ENCODE data around the gene TAX1BP1.

The TAX1BP1 gene

DNA sequence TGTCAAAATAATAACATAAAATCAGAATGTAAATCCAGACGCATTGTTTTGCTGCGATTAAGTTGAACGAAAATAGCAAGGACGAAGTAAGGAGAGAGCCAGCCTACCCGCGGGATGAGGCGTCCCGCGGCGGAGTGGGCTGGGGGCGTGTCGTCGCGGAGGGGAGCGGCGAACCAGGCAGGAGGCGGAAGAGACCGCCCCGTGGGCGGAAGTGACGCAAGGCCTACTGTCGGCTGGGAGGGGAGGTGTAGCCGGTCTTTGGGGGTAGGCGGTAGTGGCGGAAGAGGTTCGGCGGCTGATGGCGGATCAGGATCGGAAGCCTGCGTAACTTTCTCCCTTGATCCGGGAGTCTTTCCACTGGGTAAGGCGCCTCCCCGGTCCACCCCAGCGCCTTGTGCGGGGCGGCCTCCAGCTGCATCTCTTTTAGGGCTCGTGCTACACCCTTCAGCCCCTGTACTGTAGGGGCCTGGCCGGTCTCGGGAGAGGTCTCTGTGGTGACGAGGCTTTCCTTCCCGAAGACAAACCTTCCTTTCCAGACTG is at the start of gene TAX1BP1:
TAX1BP1 (plus strand) TSS at position 254 of the 540 bp plus-strand sequence. CDS start 8,363 bp downstream, outside the sequence.
- peak; percentile 91 to 96 for DNase-seq (ENCODE audit: low read depth in 2 of 2)

DNA sequence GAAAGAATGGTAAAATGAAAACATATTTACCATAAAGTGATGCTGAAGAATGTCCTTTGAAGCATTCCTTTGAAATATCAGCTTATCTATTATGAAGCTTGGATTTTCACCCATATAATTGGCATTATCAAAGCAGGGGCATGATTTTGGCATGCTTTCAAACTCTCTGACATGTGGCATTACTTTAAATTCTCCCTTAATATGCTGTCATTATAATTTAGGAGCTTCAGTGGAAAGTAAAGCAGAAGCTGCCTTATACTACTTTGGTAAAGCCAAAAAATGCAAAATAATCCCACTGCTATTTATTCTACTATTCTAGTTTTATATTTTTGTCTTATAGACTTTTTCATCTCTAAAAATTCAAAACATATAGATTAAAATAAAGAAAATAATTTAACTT is 49.3 kb upstream of the TAX1BP1 start:
- no peak for DNase-seq (ENCODE audit: low read depth in 2 of 2)

DNA sequence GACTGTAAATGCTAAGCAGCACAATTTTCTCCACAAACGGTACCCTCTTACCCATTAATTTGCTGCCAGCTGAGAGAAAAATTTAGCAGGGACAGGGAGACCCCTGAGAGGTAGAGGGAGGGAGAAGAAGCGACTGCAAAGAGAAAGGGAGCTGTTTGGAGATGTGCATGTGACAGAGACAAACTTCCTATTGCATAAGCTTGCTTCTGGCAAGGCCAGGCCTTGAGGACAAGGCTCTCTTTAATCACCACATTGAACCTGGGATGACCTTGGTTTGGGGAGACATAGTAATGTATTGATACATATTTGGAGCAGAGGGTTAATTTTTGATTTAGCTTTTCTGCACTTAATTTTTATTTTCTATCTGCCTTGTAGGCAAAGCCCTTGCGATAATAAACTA is 46.2 kb upstream of the TAX1BP1 start:
- DNase-seq (ENCODE audit: low read depth in 2 of 2) = no peak

DNA sequence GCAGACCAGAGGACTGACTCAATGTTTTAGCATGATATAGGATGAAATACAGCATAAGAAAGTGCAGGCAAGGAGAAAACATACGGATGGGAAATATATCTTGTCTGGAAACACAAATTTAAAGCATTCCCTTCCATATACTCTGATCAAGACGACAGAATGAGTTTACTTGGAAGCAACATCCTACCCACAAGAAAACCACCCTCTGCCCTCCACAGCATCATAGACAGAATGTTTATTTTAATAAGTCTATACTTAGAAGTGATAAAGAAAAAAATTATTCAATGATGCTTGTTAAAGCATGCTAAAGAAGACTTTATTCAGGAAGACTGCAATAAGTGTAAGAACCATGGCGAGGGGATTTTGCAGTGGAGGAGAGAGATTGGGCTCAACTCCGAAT is 44.9 kb upstream of the TAX1BP1 start:
- no peak for DNase-seq (ENCODE audit: low read depth in 2 of 2)

DNA sequence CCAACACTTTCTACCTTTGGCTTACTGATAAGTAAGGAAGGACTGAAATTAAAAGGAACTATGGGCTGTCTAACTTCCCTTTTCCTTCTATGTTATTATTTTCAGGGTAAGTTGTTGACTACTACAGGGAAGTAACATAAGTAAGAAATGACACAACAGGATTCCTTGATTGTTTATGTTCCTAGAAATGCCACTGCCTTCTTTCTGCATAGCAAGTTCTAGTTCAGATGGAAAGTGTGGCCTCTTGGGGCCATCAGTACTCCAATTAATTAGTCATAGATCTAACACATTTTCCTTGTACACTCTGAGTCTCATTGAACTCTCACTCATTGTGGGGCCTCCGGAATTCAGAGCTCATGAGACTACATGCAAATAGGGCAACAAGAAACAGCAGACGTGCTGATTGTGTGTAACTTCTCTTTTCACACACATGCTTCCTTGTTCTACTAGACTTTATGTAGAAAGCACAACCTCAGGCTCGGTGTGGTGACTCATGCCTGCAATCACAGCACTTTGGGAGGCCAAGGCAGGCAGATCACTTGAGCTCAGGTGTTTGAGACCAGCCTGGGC is 42.0 kb upstream of the TAX1BP1 start:
- DNase-seq (ENCODE audit: low read depth in 2 of 2) = no peak

DNA sequence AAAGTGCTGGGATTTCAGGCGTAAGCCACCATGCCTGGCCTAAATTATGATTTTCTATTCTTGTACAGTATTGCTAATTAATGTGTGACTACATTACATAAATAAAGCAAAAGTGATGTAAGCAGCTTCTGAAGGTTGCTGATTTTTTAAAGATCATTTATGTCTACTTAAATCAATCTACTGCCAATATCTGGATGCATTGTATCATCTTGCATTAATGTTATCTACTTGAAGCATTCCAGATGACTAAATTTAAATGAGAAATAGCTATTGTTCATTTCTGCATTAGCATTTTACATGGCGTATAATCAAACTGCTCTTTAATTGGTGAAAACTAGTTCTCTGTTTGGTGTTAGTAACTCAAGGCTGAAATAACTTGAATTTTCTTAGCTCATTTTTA is 40.2 kb upstream of the TAX1BP1 start:
- no peak for DNase-seq (ENCODE audit: low read depth in 2 of 2)

DNA sequence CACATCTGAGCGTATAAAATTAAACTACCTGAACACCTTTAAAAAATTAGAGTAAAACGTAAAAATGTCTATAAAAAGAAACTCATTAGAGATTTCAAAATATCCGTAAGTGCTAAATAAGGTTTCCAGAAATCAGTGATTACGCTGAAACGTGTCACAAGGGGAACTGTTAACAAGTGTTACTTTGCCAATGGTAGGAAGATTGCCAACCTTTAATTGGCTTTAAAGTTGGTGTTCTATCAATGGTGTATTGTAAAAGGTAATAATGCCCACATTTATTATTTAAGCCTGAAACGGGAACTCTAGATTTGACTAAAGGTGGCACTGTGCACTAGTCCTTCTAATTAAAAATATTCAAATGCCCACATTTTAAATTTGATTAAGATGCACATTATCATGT is 39.5 kb upstream of the TAX1BP1 start:
- no peak for DNase-seq (ENCODE audit: low read depth in 2 of 2)

DNA sequence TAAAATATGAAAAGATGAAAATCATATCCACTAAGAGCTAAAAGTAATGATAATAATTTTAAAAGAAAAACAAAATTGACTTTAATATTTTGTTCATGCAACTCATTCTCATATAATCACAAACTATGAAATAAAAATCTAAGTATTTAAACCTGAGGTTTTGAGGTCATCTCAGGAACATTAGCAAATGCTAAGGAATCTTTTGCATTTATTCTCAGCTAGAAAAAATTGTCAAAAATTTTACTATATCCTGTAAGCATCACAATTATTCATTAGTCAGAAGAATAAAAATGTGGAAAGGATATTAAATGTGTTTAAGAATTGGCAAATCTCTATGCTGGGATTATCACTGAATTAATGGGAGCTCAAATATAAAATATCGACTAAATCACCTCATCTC is 36.8 kb upstream of the TAX1BP1 start:
- no peak for DNase-seq (ENCODE audit: low read depth in 2 of 2)

DNA sequence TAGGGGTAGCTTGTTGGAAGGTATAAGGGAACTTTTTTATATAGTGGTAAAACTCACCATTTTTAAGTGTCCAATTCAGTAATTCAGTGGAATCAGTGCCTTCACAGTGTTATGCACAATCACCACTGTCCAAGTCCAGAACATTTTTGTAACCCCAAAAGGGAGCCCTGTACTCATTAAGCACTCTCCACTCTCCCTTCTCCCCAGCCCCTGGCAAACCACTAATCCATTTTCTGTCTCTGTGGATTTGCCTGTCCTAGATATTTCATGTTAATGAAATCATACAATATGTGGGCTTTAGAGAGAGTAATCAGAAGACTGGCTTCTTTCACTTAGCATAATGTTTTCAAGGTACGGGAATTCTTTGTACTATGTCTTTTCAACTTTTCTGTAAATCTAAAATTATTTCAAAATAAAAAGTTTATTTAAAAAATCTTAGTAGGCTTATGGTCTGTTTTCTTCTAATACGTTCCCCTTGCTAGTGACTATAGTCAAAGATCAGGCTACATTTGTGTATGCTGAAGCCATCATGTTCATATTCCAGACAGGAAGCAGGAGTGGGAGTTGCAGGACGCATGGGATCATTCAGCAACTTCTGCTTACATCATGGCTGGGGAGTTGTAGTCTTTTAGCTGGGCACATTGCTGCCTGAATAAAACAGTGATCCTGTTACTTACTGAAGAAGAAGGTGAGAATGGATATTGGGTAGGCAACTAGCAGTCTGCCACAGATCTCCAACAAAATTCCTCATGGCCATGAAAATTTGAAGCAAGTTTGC is 35.4 kb upstream of the TAX1BP1 start:
- no peak for DNase-seq (ENCODE audit: low read depth in 2 of 2)

DNA sequence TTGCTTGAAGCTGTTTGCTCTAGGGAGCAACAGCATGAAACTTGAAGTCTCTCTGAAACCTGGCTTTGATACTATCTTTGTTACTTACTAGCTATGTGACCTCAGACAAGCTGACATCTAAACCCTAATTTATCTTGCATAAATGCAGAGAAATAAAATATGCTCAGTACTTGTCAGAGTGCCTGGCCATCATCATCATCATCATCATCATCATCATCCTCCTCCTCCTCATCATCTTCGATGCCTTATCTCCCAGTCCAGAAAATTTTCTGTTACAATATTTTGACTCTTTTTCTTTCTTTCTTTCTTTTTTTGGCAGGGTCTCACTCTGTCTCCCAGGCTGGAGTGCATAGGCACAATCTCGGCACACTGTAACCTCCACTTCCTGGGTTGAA is 34.8 kb upstream of the TAX1BP1 start:
- no peak for DNase-seq (ENCODE audit: low read depth in 2 of 2)

DNA sequence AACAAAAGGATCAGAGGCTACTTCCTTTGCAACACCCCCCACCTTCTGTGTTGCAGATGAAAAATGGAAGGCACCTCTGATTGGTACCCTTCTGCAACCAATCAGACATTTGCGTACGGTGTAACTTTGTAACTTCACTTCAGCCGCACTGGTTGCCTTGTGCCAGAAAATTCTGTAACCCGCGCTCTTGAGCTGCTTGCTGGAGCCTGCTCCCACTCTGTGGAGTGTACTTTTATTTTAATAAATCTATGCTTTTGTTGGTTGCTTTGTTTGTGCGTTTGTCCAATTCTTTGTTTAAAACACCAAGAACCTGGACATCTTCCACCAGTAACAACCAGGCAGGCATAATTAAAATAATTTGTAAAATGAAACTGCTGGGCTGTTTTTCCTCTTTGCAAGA is 31.5 kb upstream of the TAX1BP1 start:
- DNase-seq (ENCODE audit: low read depth in 2 of 2) = no peak

DNA sequence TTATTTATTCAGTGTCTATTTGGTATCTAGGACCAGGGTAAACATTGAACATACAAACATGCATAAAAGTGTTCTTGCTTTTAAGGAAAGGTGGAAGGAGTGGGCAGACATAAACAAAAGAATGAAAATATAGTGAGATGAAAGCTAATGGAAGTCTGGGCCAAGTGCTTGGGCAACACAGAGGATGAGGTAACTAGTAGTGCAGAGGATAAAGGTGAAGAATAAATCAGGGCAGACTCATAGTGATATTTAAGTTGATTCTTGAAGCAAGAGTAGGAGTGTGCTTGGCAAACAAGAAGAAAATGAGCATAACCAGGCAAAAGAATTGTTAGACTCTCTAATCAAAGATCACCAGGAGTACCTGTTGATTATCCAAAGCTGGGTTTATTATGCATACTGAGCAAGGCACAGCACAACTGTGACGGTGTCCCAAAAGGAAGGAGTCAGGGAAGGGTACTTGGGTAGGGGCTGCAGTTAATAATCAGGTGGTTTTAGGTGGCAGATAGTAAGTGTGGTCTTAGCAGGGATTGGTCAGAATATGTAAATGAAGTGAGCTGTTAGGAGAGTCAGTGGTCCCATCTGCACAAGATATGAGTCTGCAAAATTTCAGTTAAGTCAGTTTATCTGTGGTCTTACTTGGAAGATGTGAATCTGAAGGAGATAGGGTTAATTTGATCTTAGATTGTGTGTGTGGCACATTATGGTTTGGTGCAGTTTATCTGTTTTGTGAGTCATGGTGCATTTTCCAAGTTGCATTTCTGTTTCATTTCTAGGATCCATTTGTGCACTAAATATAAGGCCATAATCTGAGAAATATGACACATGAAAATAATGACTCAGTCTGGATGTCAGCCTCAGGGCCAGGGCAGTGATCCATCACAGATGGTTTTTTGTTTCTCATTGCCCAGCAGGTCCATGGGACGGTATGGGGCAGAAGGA is 30.6 kb upstream of the TAX1BP1 start:
- DNase-seq (ENCODE audit: low read depth in 2 of 2) = no peak

DNA sequence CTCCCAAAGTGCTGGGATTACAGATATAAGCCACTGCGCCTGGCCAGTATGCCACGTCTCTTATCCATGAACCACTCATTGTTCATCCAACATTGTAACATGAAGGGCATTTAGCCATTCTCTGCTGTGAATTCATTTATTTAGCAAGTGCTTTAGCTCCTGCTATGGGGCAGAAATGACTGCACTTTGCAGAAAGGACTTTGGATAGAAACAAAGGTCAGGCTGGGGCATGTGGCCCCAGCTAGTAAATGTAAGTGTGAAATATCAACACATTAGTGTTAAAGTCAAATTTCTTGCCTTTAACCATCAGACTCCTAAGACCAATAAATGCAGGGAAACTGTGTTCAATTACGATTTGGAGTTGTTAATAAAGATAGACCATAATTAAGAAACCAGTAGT is 27.7 kb upstream of the TAX1BP1 start:
- DNase-seq (ENCODE audit: low read depth in 2 of 2) = no peak

DNA sequence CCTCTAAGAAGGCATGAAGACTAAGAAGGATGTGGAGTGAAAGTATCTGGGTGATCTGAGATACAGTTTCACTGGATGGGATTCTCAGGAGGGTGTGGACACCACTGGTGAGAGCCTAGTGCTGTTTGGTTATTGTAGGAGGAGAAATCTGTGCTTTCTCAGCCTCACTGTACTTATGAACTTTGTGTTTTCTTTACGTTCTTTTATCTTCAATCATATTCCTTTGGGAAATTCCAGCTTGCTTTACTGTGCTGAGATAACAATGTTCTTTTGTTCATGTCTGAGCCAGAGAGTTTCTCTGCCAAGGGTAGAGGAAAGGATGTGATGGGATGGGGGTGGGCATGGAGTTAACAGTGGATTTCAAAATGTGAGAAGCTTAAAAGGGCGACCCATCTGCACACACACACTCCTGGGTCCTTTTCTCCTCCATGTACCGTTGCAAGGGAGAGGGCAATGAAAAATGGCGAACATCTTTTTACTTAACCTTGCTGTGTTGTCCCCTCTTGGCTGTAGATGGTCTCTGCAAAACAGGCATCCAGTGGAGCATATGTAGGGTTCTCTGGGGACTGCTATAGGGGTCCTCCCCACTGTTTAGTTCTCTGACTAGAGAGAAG is 25.0 kb upstream of the TAX1BP1 start:
- DNase-seq (ENCODE audit: low read depth in 2 of 2) = no peak

DNA sequence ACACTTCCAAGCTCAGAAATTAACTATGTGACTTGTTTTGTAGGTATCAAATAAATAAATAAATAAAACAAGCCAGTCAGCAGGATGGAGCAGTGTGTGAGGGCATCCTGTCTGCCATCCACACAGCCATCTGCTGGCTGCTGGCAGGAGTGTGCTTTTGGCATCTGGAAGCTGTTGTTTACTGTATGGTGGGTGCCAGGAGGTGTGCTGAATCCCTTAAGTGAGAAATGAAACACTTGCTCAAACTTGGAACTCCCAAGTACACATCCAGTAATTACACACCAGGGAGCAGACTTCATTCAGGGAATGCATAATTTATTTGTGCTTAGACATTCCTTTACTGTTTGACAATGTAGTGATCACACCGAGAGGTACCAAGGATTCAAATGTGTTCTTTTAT is 16.9 kb upstream of the TAX1BP1 start:
- DNase-seq (ENCODE audit: low read depth in 2 of 2) = no peak

DNA sequence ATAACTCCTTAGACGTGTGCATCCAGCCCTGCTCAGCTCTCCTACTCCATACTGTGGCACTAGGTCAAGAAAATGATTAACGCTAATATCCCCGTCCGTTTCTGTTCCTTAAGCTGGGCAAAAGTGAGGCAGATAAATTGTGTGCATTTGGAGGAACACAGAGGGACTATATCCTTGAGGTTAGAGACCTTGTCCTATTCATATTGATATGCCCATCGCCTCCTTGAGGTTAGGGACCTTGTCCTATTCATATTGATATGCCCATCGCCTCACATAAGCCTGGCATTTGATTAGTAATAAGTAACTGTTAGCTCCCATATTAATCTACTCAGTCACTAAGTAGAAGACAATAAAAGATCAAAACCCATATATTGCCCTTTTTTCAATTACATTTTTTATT is 12.9 kb upstream of the TAX1BP1 start:
- no peak for DNase-seq (ENCODE audit: low read depth in 2 of 2)

DNA sequence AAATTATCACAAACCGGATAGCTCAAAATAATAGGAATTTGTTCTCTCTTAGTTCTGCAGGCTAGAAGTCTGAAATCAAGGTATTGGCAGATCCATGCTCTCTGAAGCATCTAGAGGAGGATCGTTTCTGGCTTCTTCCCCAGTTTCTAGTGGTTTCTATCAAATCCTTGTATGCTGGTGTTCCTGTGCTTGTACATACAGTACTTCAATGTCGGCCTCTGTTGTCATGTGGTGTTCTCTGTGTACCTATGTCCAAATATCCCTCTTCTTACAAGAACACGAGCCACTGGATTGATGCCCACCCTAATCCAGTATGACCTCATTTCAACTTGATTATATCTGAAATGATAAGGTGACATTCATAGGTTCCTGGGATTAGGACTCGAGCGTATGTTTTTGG is 9.8 kb upstream of the TAX1BP1 start:
- DNase-seq (ENCODE audit: low read depth in 2 of 2) = no peak

DNA sequence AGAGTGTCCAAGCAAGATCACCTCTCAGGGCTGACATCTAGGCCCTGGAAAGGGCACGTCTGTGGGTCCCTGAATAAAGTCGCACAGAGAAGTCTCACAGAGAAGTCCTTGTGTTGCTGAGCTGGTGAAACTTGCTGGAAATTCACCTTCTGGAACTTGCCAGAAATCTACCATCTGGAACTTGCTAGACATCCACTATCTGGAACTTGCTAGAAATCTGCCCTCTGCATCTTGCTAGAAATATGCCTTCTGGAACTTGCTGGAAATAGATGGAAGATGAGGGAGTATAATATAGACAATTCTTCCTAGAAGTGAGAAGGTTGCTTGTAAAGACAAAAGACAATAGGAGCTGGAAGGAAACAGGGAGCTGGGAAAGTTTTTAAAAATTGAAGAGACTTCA is 5.4 kb upstream of the TAX1BP1 start:
- DNase-seq (ENCODE audit: low read depth in 2 of 2) = no peak

DNA sequence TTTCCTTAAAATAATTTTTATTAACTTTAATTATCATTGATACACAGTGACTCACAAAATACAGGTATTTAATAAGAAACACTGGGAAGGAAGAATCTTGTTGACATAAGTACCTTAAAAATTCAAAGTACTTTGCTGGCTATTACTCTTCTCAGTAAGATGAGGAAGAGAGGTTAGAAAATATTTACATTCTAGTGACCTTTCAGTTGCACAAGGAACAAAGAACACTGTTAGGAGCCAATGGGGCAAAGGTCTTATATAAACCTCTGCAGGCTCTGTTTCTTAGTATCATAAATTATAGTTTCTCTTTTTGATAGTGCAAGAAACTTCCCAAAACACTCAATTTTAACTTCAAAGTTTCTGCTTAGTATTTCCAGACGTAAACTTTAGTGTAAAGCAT is 4.8 kb upstream of the TAX1BP1 start:
- DNase-seq (ENCODE audit: low read depth in 2 of 2) = no peak

DNA sequence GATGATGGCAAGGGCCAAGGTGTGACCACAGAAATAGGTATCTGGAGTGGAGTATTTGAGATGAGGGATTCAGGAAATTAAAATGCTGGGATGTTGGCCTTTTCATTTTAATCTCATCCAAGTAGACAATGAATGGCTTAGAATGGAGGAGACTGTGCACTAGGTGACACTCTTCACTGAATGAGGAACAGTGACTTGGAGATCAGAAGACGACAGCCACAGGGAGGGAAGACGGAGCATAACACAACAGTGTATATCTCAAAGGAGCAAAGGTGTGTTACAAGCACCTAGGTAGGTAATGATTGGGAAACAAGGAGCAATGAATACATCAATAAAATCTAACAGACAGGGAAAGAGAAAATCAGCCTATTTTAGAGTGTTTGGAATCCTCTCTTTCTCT is 4.1 kb upstream of the TAX1BP1 start:
- DNase-seq (ENCODE audit: low read depth in 2 of 2) = no peak

DNA sequence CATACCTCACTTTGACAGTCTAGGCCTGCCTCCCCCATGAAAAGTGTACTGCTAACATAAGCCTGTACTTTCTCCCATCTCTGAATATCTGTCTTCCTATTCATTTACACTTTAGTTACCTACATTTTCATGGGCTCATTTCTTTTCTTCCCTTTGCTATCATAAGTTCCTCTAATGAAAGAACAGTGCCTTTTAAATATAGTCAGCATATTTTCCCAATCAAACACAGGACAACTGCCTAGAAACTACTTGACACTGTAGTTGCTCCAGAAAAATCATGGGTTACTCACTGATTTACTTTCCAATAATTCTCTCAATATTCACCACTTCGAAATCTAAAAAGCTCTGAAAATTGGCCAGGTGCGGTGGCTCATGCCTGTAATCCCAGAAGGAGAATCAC is 2.8 kb upstream of the TAX1BP1 start:
- no peak for DNase-seq (ENCODE audit: low read depth in 2 of 2)

DNA sequence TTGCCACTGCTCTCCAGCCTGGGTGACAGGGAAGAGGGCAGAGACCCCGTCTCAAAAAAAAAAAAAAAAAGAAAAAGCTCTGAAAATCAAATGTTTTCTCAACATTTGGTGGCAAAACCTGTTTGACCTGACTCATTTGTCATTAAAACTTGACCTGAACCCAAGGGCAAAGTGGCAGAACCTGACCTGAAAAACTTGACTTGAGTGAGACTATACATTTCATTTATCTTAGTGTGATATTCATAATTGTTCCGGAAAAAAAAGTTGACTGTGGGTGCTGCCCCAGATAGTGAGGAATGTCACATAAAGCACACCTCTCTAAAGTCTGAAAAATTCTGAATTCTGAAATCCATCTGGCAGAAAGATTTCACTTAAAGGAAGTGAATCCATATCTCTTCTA is 2.3 kb upstream of the TAX1BP1 start:
- no peak for DNase-seq (ENCODE audit: low read depth in 2 of 2)

Measured in stimulated activated CD4-positive, alpha-beta T cell treated with anti-CD3 and anti-CD28 coated beads, Interleukin-4, amount 100 ng/mL, for 48 hours (primary cell).